T-helper 17 cell (primary cell): ENCODE results near the gene NDP. TPM values are rescaled to one million over a fixed set of nuclear protein-coding genes. Genes with fewer than 3 reads are reported as not detected.
"Not testable (repeated sequence)": the region's sequence is repeated elsewhere in the genome, so short reads cannot be mapped to it uniquely, and the experiment has no call there.

ENCODE experiments used
- ATAC-seq: fragments of 150-1000 bp; cut with Tn5 transposase; 2 replicates; pipeline ENCODE4 v1.10.0; 2021; ENCODE audit warnings: mild to moderate bottlenecking, moderate library complexity
- DNase-seq, 3 donors: peaks; one replicate each; pipeline versions ENCODE4 v3.0.0 to v3.0.0-alpha.2; 2020 to 2021
- H3K9me3 ChIP-seq: one replicate; pipeline ENCODE4 v1.7.0; 2013; ENCODE audit warnings: low read length, mild to moderate bottlenecking; ENCODE audit not compliant: control insufficient read depth, poor library complexity, severe bottlenecking
- H3K27ac Mint-ChIP-seq: one replicate; pipeline ENCODE4 v1.8.0; 2022; ENCODE audit warnings: mild to moderate bottlenecking, moderate library complexity, mixed read lengths
- H3K27me3 Mint-ChIP-seq: one replicate; pipeline ENCODE4 v1.8.0; 2022; ENCODE audit warnings: mixed read lengths
- H3K36me3 Mint-ChIP-seq: one replicate; pipeline ENCODE4 v1.8.0; 2022; ENCODE audit warnings: low read depth, mixed read lengths
- H3K4me1 Mint-ChIP-seq: one replicate; pipeline ENCODE4 v1.8.0; 2022; ENCODE audit warnings: mild to moderate bottlenecking, mixed read lengths
- H3K4me3 Mint-ChIP-seq: one replicate; pipeline ENCODE4 v1.8.0; 2022; ENCODE audit warnings: mild to moderate bottlenecking, moderate library complexity, mixed read lengths
- total RNA-seq, 4 donors: library from RNA in 2 of 4; stranded (reverse) in 2 of 4; gene quantifications; one replicate each; pipeline ENCODE4 v1.2.3 and lab custom pipeline; 2022 to 2026

Gene NDP
- total RNA-seq, 2 donors from 2014 or later, result not detected

DNA sequence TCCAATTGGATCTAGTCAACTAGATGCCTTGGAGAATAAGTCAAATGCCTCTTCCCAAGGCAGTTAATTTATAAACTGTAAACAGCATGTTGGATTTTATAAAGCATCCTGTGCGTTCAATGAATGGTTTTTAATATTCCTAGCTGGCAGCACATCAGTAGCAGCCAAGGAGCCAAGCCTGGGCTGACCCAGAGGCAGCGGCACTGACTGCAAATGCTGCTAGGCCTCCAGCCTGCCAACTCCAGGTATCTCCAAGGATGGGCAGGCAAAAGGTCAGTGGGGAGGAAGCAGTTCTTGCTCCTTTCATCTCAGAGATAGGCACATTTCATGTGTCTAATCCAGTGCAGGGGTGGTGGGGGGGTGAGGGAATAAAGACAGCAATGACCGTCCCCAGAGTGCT is 9.5 kb downstream of the NDP start:
- no peak for DNase-seq
- no peaks in the 10 kb centered on the region for H3K9me3 ChIP-seq
- Mint-ChIP-seq H3K36me3 (no peaks in the 10 kb centered on the region), H3K27ac (no peak overlapping the region), H3K4me1 (peaks cover under 1% of the 10 kb centered on the region), H3K4me3 (no peak overlapping the region), H3K27me3 (no peaks in the 10 kb centered on the region)
- ATAC-seq, result no peak

DNA sequence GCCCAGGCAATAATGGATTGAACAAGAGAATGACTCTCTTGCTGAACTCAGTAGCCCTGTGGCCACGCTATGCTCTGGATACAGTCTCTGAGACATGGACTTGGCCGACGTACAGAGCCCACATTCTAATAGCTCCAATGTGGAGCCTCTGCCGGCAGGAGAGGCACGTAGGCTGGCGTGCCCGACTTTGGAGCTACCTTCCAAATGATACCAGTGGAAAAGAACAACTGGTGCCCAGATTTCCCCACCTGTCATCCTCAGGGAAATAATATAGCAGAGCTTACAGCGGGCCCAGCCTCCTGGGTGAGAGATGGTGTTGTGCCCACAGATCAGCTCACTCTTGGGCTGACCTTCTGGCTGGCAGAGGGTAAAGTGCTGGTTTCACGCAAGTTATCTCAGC is 10.6 kb downstream of the NDP start:
- no peaks in the 10 kb centered on the region for H3K9me3 ChIP-seq
- H3K27me3 Mint-ChIP-seq, result no peaks in the 10 kb centered on the region
- DNase-seq (no peak), ATAC-seq (no peak)
- H3K27ac Mint-ChIP-seq, result no peak overlapping the region
- H3K4me1 Mint-ChIP-seq, result peaks cover 5% of the 10 kb centered on the region
- H3K36me3 Mint-ChIP-seq, result no peaks in the 10 kb centered on the region
- no peak overlapping the region for H3K4me3 Mint-ChIP-seq

DNA sequence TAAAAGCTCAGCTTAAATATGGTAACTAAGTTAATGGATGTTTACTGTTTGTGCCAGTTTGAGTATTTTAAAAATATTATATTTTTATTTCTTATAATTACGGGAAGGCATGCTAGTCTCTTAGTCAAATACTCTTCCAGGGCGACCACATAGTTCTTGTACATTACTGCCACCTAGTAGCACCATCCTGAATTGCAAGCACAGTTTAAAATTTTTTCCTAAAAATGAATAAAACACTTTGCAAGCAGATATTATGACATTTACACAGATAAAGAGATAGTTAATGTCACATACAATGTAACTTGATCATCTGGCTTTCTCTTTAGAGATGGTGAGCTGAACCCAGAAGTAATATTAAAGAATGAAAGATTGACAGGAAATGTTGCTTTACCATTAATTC is 11.5 kb downstream of the NDP start:
- no peak overlapping the region for H3K4me3 Mint-ChIP-seq
- no peak overlapping the region for H3K27ac Mint-ChIP-seq
- H3K9me3 ChIP-seq, result no peaks in the 10 kb centered on the region
- H3K4me1 Mint-ChIP-seq, result peaks cover 5% of the 10 kb centered on the region
- ATAC-seq, result no peak
- DNase-seq, result no peak
- H3K36me3 Mint-ChIP-seq, result no peaks in the 10 kb centered on the region
- H3K27me3 Mint-ChIP-seq, result no peaks in the 10 kb centered on the region

DNA sequence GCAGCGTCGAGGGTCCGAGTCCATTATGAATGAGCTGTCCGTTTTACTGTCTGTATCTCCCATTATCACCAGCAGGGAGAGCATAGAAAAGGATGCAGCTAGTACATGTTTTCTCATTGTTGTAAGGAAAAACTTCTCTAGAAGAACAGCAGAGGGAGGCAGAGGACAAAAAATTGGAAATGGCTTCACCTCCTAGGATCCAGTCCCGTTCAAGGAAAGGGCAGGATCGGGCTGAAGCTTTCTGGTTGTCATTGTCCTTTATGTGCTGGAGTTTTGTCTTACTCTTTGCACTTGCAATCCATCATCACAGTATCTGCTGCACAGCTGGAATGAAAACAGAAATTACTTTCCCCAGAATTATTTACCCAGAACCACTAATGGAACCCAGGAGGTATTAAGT is 14.7 kb downstream of the NDP start:
- Mint-ChIP-seq H3K4me3 (peak overlapping the region; percentile 61), H3K27ac (no peak overlapping the region), H3K4me1 (peaks cover 5% of the 10 kb centered on the region), H3K36me3 (peaks cover 2% of the 10 kb centered on the region), H3K27me3 (no peaks in the 10 kb centered on the region)
- DNase-seq (no peak), ATAC-seq (peak; percentile 72)
- H3K9me3 ChIP-seq, result no peaks in the 10 kb centered on the region

DNA sequence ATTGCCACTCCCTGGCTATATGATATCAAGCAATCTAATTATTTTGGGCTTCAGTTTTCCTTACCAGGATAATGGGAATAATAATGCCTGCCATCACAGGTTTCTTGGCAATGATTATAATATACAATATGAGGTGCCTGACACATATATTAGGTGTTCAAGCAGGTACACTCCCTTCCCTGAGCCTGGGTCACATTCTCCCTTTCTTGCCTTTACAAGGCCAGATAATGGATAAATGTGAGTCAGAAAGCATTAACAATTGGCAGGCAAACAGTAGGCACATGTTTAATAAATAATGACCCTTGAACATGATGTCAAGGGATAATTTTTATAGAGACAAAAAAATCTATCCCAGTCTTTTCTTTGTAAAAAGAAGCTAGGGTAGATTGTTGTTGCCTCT is 17.2 kb downstream of the NDP start:
- DNase-seq (no peak), ATAC-seq (no peak)
- no peak overlapping the region for H3K4me3 Mint-ChIP-seq
- no peaks in the 10 kb centered on the region for H3K27me3 Mint-ChIP-seq
- H3K4me1 Mint-ChIP-seq, result peaks cover 5% of the 10 kb centered on the region
- H3K9me3 ChIP-seq, result no peaks in the 10 kb centered on the region
- H3K36me3 Mint-ChIP-seq, result peaks cover 2% of the 10 kb centered on the region
- no peak overlapping the region for H3K27ac Mint-ChIP-seq

DNA sequence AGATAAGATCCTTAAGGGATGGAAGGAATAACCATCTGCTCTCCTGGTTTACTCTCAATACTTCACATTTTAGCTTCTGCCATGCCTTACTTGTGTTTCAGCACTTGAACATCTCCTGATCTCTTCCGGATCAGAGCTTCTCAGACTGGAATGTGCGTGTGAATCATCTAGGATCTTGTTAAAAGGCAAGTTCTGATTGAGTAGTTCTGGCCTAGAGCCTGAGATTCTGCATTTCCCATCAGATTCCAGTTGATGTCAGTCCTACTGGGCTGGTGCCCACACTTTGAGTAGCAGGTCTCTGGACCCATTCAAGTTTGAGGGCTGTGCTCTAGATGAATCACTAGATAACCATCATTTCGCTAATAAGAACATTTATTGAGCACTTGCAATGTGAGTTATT is 20.0 kb downstream of the NDP start:
- no peaks in the 10 kb centered on the region for H3K9me3 ChIP-seq
- Mint-ChIP-seq H3K27me3 (no peaks in the 10 kb centered on the region), H3K27ac (no peak overlapping the region), H3K4me1 (no peaks in the 10 kb centered on the region), H3K4me3 (no peak overlapping the region), H3K36me3 (peaks cover 2% of the 10 kb centered on the region)
- no peak for ATAC-seq
- DNase-seq, result no peak

DNA sequence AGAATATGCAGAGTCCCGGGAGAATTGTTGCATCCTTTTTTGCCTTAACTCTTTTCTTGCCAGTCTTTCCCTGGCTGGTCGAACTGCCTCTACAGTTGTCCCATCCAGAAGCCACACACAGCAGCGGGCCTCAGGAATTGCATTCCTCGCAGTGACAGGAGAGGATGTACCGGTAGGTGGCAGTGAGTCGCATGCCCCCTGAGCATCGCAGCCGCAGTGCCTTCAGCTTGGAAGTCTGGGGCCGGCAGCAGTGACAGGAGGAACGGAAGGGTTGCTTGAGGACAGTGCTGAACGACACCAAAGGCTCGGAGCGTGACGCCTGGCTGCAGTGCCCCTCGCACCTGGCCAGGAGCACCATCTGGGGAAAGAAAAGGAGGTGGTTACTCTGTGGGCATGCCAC is 23.5 kb downstream of the NDP start:
- no peak overlapping the region for H3K4me3 Mint-ChIP-seq
- DNase-seq, result no peak
- no peaks in the 10 kb centered on the region for H3K27me3 Mint-ChIP-seq
- ATAC-seq, result peak; percentile 65
- no peak overlapping the region for H3K27ac Mint-ChIP-seq
- no peaks in the 10 kb centered on the region for H3K4me1 Mint-ChIP-seq
- no peaks in the 10 kb centered on the region for H3K9me3 ChIP-seq
- H3K36me3 Mint-ChIP-seq, result no peaks in the 10 kb centered on the region

DNA sequence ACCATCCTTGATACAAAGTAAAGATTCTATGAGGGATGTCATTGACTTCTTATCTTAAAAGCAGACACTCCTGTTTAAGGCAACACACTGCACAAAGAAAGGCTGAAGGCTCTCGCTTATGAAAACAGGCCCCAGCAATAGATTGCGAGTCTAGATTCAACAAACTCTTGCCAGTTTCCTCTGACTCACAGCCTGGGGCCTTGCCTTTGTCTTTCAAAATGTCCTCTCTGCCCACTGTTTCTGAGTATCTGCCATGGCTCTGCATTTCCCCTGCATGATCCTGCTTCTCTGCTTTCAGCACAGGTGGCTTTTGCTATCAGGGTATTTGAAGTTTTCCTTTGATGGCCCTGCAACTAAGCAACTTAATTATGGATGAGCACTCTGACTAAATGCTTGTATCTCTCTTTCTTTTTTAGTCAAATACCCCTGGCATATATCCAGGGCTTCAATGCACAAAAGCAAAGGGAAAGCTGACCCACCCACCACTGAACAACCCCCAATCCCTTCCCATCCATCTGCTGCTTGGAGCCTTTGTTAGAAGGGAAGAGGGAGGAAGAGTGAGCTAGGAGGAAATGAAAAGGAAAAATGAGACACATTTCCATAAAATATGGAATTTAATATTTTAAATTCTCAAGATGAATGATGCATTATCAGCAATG is 32.2 kb downstream of the NDP start:
- no peak overlapping the region for H3K27ac Mint-ChIP-seq
- ATAC-seq, result no peak
- no peaks in the 10 kb centered on the region for H3K36me3 Mint-ChIP-seq
- H3K4me3 Mint-ChIP-seq, result no peak overlapping the region
- no peaks in the 10 kb centered on the region for H3K9me3 ChIP-seq
- peaks cover 11% of the 10 kb centered on the region for H3K27me3 Mint-ChIP-seq
- no peaks in the 10 kb centered on the region for H3K4me1 Mint-ChIP-seq
- no peak for DNase-seq

DNA sequence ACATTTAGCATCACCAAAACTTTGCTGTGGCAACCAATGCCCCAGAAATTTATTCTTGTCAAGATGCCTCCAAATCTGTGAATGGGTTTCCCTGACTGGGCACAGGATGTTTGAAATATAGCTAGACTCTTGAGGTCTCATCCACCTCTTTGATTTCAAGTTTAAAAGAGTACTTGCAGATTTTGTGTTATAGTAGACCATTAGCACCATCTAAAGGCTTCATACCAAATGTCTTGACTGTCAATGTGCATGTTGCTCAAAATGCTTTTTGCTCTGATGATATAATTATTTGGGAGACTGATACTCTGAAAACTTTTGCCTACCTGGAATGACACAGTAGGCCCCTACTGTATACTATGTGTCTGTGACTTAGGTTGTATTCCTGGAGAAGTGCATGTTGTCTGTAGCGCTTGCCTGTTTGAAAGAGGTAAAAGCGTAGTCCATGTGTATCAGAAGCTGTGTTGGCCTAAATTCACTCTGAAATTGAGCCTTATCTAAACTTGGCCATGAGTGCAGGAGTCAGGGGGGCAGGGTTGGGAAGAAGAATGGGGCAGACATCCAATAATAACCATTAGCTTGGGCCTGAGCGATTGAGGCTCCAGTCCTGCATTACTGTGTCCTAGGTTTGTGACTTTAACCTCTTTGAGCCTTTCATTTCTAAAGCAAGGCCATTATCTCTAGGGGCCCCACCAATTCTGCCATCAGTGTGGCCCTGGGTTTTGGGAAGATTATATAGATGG is 33.8 kb downstream of the NDP start:
- Mint-ChIP-seq H3K4me1 (no peaks in the 10 kb centered on the region), H3K4me3 (no peak overlapping the region), H3K27me3 (peaks cover 11% of the 10 kb centered on the region), H3K36me3 (no peaks in the 10 kb centered on the region), H3K27ac (no peak overlapping the region)
- ATAC-seq (no peak), DNase-seq (no peak)
- H3K9me3 ChIP-seq, result no peaks in the 10 kb centered on the region

DNA sequence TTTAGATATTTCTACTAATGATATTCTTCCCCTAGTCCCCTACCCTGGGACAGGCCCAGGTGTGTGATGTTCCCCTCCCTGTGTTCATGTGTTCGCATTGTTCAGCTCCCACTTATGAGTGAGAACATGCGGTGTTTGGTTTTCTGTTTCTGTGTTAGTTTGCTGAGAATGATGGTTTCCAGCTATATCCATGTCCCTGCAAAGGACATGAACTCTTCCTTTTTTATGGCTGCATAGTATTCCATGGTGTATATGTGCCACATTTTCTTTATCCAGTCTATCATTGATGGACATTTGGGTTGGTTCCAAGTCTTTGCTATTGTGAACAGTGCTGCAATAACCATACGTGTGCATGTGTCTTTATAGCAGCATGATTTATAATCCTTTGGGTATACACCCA is 51.2 kb downstream of the NDP start:
- not testable (repeated sequence) for ATAC-seq, H3K4me3 Mint-ChIP-seq, DNase-seq, H3K36me3 Mint-ChIP-seq, H3K27me3 Mint-ChIP-seq, H3K27ac Mint-ChIP-seq, H3K9me3 ChIP-seq, H3K4me1 Mint-ChIP-seq

DNA sequence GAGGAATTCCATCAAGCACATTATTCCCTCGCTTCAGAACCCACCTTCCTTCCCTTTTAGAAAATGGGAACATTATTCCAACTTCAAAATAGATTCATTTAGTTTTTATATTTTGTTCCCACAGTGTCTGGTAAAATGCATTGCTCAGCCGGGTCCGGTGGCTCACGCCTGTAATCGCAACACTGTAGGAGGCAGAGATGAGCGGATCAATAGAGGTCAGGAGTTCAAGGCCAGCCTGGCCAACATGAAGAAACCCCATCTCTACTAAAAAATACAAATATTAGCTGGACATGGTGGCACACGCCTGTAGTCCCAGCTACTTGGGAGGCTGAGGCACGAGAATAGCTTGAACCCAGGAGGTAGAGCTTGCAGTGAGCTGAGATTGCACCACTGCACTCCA is 62.4 kb downstream of the NDP start:
- H3K9me3 ChIP-seq, result not testable (repeated sequence)

DNA sequence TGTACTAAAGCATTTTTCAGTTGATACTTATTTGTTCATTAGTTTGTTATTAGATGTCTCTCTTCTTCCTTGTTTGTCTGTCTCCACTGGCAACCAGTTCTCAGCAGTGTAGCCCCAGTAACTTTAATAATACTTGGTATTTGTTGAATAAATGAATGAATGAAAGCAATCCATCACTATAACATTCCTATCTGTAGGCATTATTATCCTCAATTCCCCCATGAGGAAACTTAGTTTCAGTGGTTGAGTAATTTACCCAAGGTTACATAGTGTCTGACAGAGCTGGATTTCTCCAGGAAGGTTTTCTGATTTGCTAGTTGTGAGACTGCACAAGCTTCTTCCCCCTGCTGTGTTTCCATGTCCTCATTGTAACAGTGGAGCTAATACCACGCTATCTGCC is 63.2 kb downstream of the NDP start:
- no peak for ATAC-seq
- H3K4me1 Mint-ChIP-seq, result no peaks in the 10 kb centered on the region
- H3K9me3 ChIP-seq, result no peaks in the 10 kb centered on the region
- no peak overlapping the region for H3K4me3 Mint-ChIP-seq
- H3K36me3 Mint-ChIP-seq, result no peaks in the 10 kb centered on the region
- no peaks in the 10 kb centered on the region for H3K27me3 Mint-ChIP-seq
- DNase-seq, result no peak
- no peak overlapping the region for H3K27ac Mint-ChIP-seq

More for the DNA sequence above, 62.4 kb downstream of the NDP start:
- H3K4me3 Mint-ChIP-seq, H3K27ac Mint-ChIP-seq, H3K36me3 Mint-ChIP-seq, H3K4me1 Mint-ChIP-seq, H3K27me3 Mint-ChIP-seq, DNase-seq, ATAC-seq: not testable (repeated sequence)

DNA sequence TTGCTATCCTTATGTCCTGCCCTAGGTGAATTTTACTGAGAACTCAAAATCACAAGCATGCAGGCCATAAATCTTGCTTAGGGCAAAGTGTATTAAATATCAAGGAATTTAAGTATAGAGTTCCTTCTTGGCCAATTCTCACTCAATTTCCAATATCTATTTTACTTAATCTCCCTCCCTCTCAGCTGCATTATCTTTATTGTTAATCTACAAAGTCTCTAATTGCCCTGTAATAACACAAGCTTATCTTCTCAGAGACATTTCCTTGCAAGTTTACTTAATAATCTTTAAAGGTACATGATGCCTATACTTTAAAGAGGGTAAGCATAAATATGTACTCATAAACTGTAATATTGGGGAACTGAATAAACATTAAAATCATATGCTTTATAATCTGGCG is 64.0 kb downstream of the NDP start:
- H3K27me3 Mint-ChIP-seq, result no peaks in the 10 kb centered on the region
- H3K9me3 ChIP-seq, result no peaks in the 10 kb centered on the region
- ATAC-seq (no peak), DNase-seq (no peak)
- no peak overlapping the region for H3K4me3 Mint-ChIP-seq
- H3K36me3 Mint-ChIP-seq, result no peaks in the 10 kb centered on the region
- no peak overlapping the region for H3K27ac Mint-ChIP-seq
- no peaks in the 10 kb centered on the region for H3K4me1 Mint-ChIP-seq
